ENCODE results near the gene NSUN2.

- TF ChIP-seq CTCF (IDR thresholded peaks at IDR 0.05) (no peak), POLR2A (IDR thresholded peaks at IDR 0.05) (no peak)
Measured at GRCh38 chr5:6568889-6569288, 64.0 kb downstream of the NSUN2 start.
